HepG2 (cell line): Measurements from ENCODE around the gene PMEPA1. TPM values are rescaled to one million over a fixed set of nuclear protein-coding genes. Genes with fewer than 3 reads are reported as not detected.

Experiments used
- AHR ChIP-seq: IDR thresholded peaks from 2 replicates; pipeline ENCODE4 v1.6.1; 2018; ENCODE audit warnings: missing genetic modification reagents, missing compliant biosample characterization
- CHCHD3 ChIP-seq: sonication (generic); formaldehyde crosslinking; IDR thresholded peaks from 2 replicates; pipeline ENCODE4 v1.8.0; 2022; ENCODE audit warnings: mild to moderate bottlenecking, missing genetic modification reagents, moderate library complexity
- GATAD1 ChIP-seq: IDR thresholded peaks from 2 replicates; pipeline ENCODE4 v1.6.1; 2016; ENCODE audit warnings: missing genetic modification reagents, missing compliant biosample characterization
- MLX ChIP-seq: IDR thresholded peaks from 2 replicates; pipeline ENCODE4 v1.6.1; 2016
- MXD1 ChIP-seq: sonication (generic); formaldehyde crosslinking; IDR thresholded peaks from 2 replicates; pipeline ENCODE4 v1.4.0; 2020; ENCODE audit warnings: mild to moderate bottlenecking, missing genetic modification reagents
- SNAPC4 ChIP-seq: sonication (generic); formaldehyde crosslinking; IDR thresholded peaks from 2 replicates; pipeline ENCODE4 v1.4.0; 2020; ENCODE audit warnings: mild to moderate bottlenecking, missing genetic modification reagents
- TOE1 ChIP-seq: sonication (generic); formaldehyde crosslinking; IDR thresholded peaks from 2 replicates; pipeline ENCODE4 v1.4.0; 2020; ENCODE audit warnings: mild to moderate bottlenecking, missing genetic modification reagents
- ZNF225 ChIP-seq: sonication (generic); formaldehyde crosslinking; IDR thresholded peaks from 2 replicates; pipeline ENCODE4 v1.4.0; 2020; ENCODE audit warnings: mild to moderate bottlenecking, missing genetic modification reagents
- ZNF747 ChIP-seq: sonication (generic); formaldehyde crosslinking; IDR thresholded peaks from 2 replicates; pipeline ENCODE4 v1.8.1; 2023; ENCODE audit warnings: missing genetic modification reagents, mild to moderate bottlenecking, borderline replicate concordance
- polyA plus RNA-seq, 8 experiments: library from polyadenylated mRNA; depleted of rRNA in 3 of 8; stranded (reverse) in 7 of 8; unstranded in 1 of 8; fragments of >200 nt; fragmentation: Illumina TruSeq in 4 of 8; extraction: Trizol in 4 of 8; gene quantifications; 2 replicates each; pipeline versions ENCODE4 v1.2.1 to v1.2.3, GENCODE V29; 2011 to 2016; ENCODE audit warnings: low read depth in 4 of 8, missing spikeins in 1 of 8, mixed read lengths in 1 of 8; ENCODE audit not compliant: insufficient read depth in 1 of 8
- total RNA-seq, 5 experiments: library from RNA; depleted of rRNA; stranded (reverse); fragments of >200 nt; fragmentation: Illumina TruSeq; extraction: Trizol; gene quantifications; 2 replicates each; pipeline ENCODE4 v1.2.3, GENCODE V29; 2016; ENCODE audit warnings: low read depth in 1 of 5

PMEPA1 gene
- total and polyA plus RNA-seq, 2 of the 13 experiments (the other 11 are each of a cell fraction or from before 2014, with no cell fraction given), result not detected

GRCh38 chr20:57653546-57653900 lies 56.3 kb downstream of the PMEPA1 start (continued):
- TF ChIP-seq SNAPC4 (CRISPR knock-in tag), result no peak
- no peak for TF ChIP-seq GATAD1 (CRISPR knock-in tag)
- TF ChIP-seq MXD1 (CRISPR knock-in tag), result no peak
- no peak for TF ChIP-seq TOE1 (CRISPR knock-in tag)
- no peak for TF ChIP-seq CHCHD3
- TF ChIP-seq ZNF747 (CRISPR knock-in tag), result no peak
- TF ChIP-seq MLX (CRISPR knock-in tag), result no peak
- TF ChIP-seq ZNF225 (CRISPR knock-in tag), result no peak
- TF ChIP-seq AHR (CRISPR knock-in tag), result no peak
